ENCODE data around the gene OMP.

Gene OMP

GRCh38 chr11:77091146-77091940, 11.3 kb upstream of the OMP start:
- peak; percentile 67 for DNase-seq (ENCODE audit: low read depth, low spot score)
- H3K4me3 ChIP-seq (ENCODE audit: low read depth, low read length): no peak overlapping the region
- in situ Hi-C loops (cut with HindIII; ENCODE audit: low sequenced_read_pairs): no loop called here
- peak; percentile 96 for TF ChIP-seq CTCF (IDR thresholded peaks at IDR 0.05; ENCODE audit: low read depth, low read length)

DNA sequence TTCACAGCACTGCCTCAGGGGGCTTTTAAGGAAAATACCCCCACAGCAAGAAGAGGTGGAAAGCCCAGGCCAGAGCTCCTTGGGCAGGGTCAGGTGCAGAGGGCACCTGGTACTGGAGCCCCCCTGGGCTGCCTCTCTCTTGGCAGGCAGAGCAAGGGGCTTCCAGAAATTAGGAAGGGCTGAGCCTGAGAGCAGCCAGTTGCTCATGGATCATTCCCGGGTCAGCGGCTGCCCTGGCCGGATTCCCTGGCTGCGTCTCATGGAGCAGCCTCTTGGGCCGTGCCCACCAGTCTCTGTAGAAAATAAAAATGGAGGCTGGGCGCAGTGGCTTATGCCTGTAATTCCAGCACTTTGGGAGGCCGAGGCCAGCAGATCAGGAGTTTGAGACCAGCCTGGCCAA, 10.3 kb upstream of the OMP start:
- no peak overlapping the region for H3K4me3 ChIP-seq (ENCODE audit: low read depth, low read length)
- no peak for TF ChIP-seq CTCF (IDR thresholded peaks at IDR 0.05; ENCODE audit: low read depth, low read length)

GRCh38 chr11:77093056-77093891, 9.4 kb upstream of the OMP start:
- DNase-seq (ENCODE audit: low read depth, low spot score): no peak
- in situ Hi-C loops (cut with HindIII; ENCODE audit: low sequenced_read_pairs): no loop called here
- no peak overlapping the region for H3K4me3 ChIP-seq (ENCODE audit: low read depth, low read length)
- no peak for TF ChIP-seq CTCF (IDR thresholded peaks at IDR 0.05; ENCODE audit: low read depth, low read length)

More for the DNA sequence above, 10.3 kb upstream of the OMP start:
- in situ Hi-C loops (cut with HindIII; ENCODE audit: low sequenced_read_pairs): no loop called here
- no peak for DNase-seq (ENCODE audit: low read depth, low spot score)

- no peak for TF ChIP-seq CTCF (IDR thresholded peaks at IDR 0.05; ENCODE audit: low read depth, low read length)
- no peak for DNase-seq (ENCODE audit: low read depth, low spot score)
- in situ Hi-C loops (cut with HindIII; ENCODE audit: low sequenced_read_pairs): no loop called here
- H3K4me3 ChIP-seq (ENCODE audit: low read depth, low read length): no peak overlapping the region
These were observed 8.4 kb upstream of the OMP start for GRCh38 chr11:77093987-77094840.

GRCh38 chr11:77094841-77095365, 7.7 kb upstream of the OMP start:
- TF ChIP-seq CTCF (IDR thresholded peaks at IDR 0.05; ENCODE audit: low read depth, low read length): peak; percentile 20
- no peak overlapping the region for H3K4me3 ChIP-seq (ENCODE audit: low read depth, low read length)
- no peak for DNase-seq (ENCODE audit: low read depth, low spot score)
- in situ Hi-C loops (cut with HindIII; ENCODE audit: low sequenced_read_pairs): no loop called here
